ENCODE results near the gene ZBTB42. TPM values are rescaled to one million over a fixed set of nuclear protein-coding genes. Genes with fewer than 3 reads are reported as not detected.

ZBTB42 gene
- total RNA-seq, result 5.9 TPM
- long read RNA-seq, partial matches to known transcripts, result 0 of 2 reads
- long read RNA-seq, other reads (novel, unspliced or antisense), result 0 of 2 reads

- peak; percentile 93 for DNase-seq (ENCODE audit: low spot score)
Observed at GRCh38 chr14:104800771-104801519, at the start of gene ZBTB42. Gene ZBTB42 (plus strand): TSS chr14:104801101. CDS start chr14:104801198, 97 bp downstream.

GRCh38 chr14:104751539-104752422 lies 49.1 kb upstream of the ZBTB42 start:
- DNase-seq (ENCODE audit: low spot score), result no peak

GRCh38 chr14:104752423-104752734 lies 48.5 kb upstream of the ZBTB42 start:
- no peak for DNase-seq (ENCODE audit: low spot score)

- DNase-seq (ENCODE audit: low spot score), result peak; percentile 100
Observed at GRCh38 chr14:104752735-104753527, 48.0 kb upstream of the ZBTB42 start, which contains the start of gene SIVA1. Gene SIVA1 (plus strand): TSS chr14:104753147. CDS start chr14:104753202, 55 bp downstream.

- DNase-seq (ENCODE audit: low spot score), result no peak
Observed at GRCh38 chr14:104753528-104754212, 47.2 kb upstream of the ZBTB42 start.

- DNase-seq (ENCODE audit: low spot score), result no peak
Observed at GRCh38 chr14:104754213-104754851, 46.6 kb upstream of the ZBTB42 start.

GRCh38 chr14:104755621-104756020 lies 45.3 kb upstream of the ZBTB42 start:
- no peak for DNase-seq (ENCODE audit: low spot score)

GRCh38 chr14:104756477-104757237 lies 44.2 kb upstream of the ZBTB42 start:
- DNase-seq (ENCODE audit: low spot score), result no peak

- DNase-seq (ENCODE audit: low spot score), result no peak
Observed at GRCh38 chr14:104757238-104757585, 43.7 kb upstream of the ZBTB42 start.

- DNase-seq (ENCODE audit: low spot score), result no peak
Observed at GRCh38 chr14:104757681-104758392, 43.1 kb upstream of the ZBTB42 start.

- no peak for DNase-seq (ENCODE audit: low spot score)
Observed at GRCh38 chr14:104758981-104759969, 41.6 kb upstream of the ZBTB42 start.

GRCh38 chr14:104765517-104765916 lies 35.4 kb upstream of the ZBTB42 start:
- no peak for DNase-seq (ENCODE audit: low spot score)

- DNase-seq (ENCODE audit: low spot score), result no peak
Observed at GRCh38 chr14:104766256-104766862, 34.5 kb upstream of the ZBTB42 start.

GRCh38 chr14:104766863-104767633 lies 33.9 kb upstream of the ZBTB42 start:
- DNase-seq (ENCODE audit: low spot score), result no peak

- no peak for DNase-seq (ENCODE audit: low spot score)
Observed at GRCh38 chr14:104767634-104767918, 33.3 kb upstream of the ZBTB42 start.

- DNase-seq (ENCODE audit: low spot score), result peak; percentile 98
Observed at GRCh38 chr14:104768437-104769323, 32.2 kb upstream of the ZBTB42 start.
